Measurements from ENCODE around the gene PRKCE.

The PRKCE gene

GRCh38 chr2:45894211-45894610 lies 242.7 kb downstream of the PRKCE start:
- no peak for DNase-seq (ENCODE audit: low read depth)
- TF ChIP-seq, protein P1, sequence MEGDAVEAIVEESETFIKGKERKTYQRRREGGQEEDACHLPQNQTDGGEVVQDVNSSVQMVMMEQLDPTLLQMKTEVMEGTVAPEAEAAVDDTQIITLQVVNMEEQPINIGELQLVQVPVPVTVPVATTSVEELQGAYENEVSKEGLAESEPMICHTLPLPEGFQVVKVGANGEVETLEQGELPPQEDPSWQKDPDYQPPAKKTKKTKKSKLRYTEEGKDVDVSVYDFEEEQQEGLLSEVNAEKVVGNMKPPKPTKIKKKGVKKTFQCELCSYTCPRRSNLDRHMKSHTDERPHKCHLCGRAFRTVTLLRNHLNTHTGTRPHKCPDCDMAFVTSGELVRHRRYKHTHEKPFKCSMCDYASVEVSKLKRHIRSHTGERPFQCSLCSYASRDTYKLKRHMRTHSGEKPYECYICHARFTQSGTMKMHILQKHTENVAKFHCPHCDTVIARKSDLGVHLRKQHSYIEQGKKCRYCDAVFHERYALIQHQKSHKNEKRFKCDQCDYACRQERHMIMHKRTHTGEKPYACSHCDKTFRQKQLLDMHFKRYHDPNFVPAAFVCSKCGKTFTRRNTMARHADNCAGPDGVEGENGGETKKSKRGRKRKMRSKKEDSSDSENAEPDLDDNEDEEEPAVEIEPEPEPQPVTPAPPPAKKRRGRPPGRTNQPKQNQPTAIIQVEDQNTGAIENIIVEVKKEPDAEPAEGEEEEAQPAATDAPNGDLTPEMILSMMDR (conservative IDR thresholded peaks at IDR 0.05; ENCODE audit: low read depth, low read length): no peak
- no peak overlapping the region for H3K4me3 ChIP-seq (ENCODE audit: low read length)

GRCh38 chr2:45895241-45895861 lies 243.9 kb downstream of the PRKCE start:
- TF ChIP-seq, protein P1 (conservative IDR thresholded peaks at IDR 0.05; ENCODE audit: low read depth, low read length): no peak
- no peak for DNase-seq (ENCODE audit: low read depth)
- no peak overlapping the region for H3K4me3 ChIP-seq (ENCODE audit: low read length)

- DNase-seq (ENCODE audit: low read depth): no peak
- H3K4me3 ChIP-seq (ENCODE audit: low read length): no peak overlapping the region
- TF ChIP-seq, protein P1 (conservative IDR thresholded peaks at IDR 0.05; ENCODE audit: low read depth, low read length): no peak
Measured at GRCh38 chr2:45896311-45896710, 244.8 kb downstream of the PRKCE start.

DNA sequence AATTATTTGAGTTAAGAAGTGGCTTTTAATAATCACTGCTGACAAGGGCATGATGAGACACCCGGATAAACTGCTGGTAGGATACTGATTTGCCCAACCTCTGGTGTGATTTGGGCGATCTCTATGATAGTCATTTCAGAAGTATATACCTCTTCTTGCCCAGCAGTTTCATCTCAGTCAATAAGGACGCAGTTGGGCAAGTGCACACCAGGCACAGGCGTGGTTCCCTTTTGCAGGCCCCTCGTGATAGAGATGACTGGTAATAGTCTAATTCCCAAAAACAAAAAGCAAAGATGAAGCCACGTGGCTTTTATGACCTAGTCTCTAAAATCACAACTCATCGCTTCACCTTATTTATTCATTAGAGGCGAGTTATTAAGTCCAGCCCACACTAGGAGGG lies 246.4 kb downstream of the PRKCE start:
- H3K4me3 ChIP-seq (ENCODE audit: low read length): no peak overlapping the region
- TF ChIP-seq, protein P1 (conservative IDR thresholded peaks at IDR 0.05; ENCODE audit: low read depth, low read length): no peak
- no peak for DNase-seq (ENCODE audit: low read depth)

DNA sequence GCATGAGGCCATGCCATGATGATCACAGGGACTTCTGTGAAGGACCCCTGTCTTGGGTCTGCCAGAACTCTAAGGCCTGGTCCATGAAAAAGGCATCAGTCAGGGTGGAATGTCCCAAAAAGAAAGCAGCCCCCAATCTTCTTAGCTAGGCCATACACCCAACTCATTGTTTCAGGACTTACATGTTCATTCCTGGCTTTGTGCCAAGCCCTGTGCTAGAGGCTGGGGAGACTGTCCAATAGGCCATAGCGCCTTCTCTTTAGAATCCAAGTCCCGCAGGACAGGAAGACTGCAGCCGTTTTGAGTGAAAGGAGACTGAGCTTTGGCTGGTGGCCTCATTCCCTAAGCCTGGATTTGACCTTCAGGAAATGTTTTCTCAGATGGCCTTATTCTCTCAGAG lies 247.3 kb downstream of the PRKCE start:
- H3K4me3 ChIP-seq (ENCODE audit: low read length): no peak overlapping the region
- no peak for DNase-seq (ENCODE audit: low read depth)
- TF ChIP-seq, protein P1 (conservative IDR thresholded peaks at IDR 0.05; ENCODE audit: low read depth, low read length): no peak

DNA sequence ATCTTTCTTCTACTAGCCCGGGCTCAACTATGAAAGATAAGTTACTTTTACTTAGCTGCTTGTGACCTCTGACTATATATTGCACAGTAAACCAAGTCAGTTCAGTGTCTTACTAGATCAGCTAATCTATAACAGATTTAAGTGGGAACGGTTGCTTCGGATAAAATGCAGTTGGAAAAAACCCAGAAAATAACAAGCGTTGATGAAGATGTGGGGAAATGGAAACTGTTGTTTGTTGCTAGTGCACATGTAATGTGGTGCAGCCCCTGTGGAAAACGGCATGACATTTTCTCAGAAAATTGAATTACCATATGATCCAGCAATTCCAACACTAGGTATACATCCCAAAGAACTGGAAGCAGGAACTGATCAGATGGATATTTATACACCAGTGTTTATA lies 248.5 kb downstream of the PRKCE start:
- H3K4me3 ChIP-seq (ENCODE audit: low read length): no peak overlapping the region
- TF ChIP-seq, protein P1 (conservative IDR thresholded peaks at IDR 0.05; ENCODE audit: low read depth, low read length): no peak
- DNase-seq (ENCODE audit: low read depth): no peak

DNA sequence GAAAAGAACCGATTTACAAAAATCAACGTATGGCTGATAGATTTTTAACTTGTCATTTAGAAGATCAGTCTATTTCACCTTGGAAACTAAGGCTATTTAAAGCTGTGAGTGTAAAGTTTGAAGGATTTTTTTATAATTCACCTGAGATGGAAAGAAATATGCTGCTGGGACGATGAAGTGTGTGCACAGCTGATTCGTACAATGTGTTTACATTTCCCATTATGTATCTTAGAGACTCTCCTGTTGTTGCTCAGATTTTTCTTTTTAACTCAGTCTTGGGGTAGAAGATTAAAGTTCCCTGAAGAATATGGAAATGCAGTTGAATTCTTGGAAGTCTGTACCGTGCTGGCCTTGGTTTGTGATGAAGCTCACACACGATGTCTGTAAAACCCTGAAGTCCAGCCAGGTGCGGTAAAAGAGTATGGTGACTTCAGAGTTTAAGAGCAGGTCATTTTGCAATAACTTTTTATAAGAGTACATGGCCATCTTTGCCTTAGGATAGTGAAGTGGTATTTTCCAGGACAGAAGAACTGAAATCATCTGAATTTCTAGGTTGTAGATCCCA lies 250.1 kb downstream of the PRKCE start:
- no peak for DNase-seq (ENCODE audit: low read depth)
- no peak overlapping the region for H3K4me3 ChIP-seq (ENCODE audit: low read length)
- TF ChIP-seq, protein P1 (conservative IDR thresholded peaks at IDR 0.05; ENCODE audit: low read depth, low read length): no peak
